HG03342 (cell line): ENCODE measurements around the gene RCOR1.
"Not testable (repeated sequence)": the region's sequence is repeated elsewhere in the genome, so short reads cannot be mapped to it uniquely, and the experiment has no call there.

Experiments
- ATAC-seq: cut with Tn5 transposase; IDR thresholded peaks from one replicate; pipeline ENCODE4 v1.9.1; 2021; ENCODE audit warnings: mild to moderate bottlenecking, moderate library complexity; ENCODE audit not compliant: unreplicated experiment

The RCOR1 gene

GRCh38 chr14:102591944-102592762 lies at the start of gene RCOR1:
Gene RCOR1 (plus strand): TSS chr14:102592649. CDS start chr14:102592887, 238 bp downstream.
- peak; percentile 73 for ATAC-seq

DNA sequence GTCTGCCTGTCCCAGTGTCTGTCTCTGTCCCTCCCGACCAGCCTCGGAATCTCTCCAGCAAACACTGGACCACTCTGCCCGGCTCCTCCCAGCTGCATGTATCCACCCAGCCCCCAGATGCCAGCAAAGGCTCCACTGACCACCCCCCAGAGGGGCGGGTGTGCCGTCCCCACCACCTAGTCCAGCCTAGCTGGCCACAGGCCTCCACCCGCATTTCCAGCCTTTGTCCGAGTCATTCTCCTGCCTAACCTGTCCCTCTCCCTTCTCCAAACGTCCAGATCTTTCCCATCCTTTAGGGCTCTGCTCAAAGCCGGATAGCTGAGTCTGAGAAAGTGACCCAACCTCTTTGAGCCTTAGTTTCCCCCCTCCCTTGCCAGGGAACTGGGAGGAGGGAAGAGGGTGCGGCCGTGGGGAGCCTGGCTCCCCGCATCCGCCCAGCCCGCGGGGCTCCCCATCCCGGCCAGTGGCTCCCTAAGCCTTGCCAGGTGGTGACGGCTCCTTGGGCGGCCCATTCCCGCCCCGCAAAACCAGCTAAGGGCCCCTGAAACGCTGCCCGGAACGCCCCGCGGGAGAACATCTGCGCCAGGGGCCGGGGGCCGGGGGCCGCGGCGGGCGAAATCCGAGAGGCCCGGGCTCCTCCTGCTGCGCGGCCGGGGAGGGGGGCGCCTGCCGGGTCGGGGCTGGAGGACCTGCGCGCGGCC lies 48.3 kb upstream of the RCOR1 start:
- ATAC-seq = no peak

GRCh38 chr14:102544747-102545460 lies 47.5 kb upstream of the RCOR1 start:
- ATAC-seq = no peak

GRCh38 chr14:102545461-102546265 lies 46.8 kb upstream of the RCOR1 start:
- ATAC-seq = no peak

- no peak for ATAC-seq
Observed at GRCh38 chr14:102548616-102549240, 43.7 kb upstream of the RCOR1 start.

GRCh38 chr14:102550927-102551401 lies 41.5 kb upstream of the RCOR1 start:
- ATAC-seq = not testable (repeated sequence)

DNA sequence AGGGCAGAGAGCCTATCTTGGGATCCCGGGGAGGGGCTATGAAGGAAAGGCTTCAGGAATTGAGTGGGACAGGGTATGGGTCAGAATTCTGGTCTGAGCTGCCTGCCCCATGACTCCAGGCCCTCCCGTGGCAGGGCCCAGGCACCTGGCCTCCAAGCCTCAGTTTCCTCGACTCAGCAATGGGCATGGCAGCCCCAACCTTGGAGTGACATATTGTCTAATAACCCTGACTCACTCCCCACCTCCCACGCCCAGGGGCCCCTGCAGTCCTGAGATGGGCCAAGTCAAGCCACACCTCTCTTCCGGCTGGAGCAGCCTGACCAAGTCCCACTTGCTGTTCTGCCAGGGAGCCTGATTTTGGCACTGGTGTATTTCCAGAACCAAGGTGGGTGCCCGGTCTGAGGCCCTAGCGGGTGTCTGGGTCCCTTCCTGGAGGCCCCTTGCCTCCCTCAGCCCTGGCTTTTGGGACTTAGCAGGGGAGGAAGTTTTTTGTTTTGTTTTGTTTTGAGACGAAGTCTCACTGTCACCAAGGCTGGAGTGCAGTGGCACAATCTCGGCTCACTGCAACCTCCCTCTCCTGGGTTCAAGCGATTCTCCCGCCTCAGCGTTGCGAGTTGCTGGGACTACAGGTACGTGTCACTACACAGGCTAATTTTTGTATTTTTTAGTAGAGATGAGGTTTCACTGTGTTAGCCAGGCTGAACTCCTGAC lies 40.3 kb upstream of the RCOR1 start:
- ATAC-seq = no peak

- ATAC-seq = no peak
Observed at GRCh38 chr14:102554821-102555819, 37.3 kb upstream of the RCOR1 start.

DNA sequence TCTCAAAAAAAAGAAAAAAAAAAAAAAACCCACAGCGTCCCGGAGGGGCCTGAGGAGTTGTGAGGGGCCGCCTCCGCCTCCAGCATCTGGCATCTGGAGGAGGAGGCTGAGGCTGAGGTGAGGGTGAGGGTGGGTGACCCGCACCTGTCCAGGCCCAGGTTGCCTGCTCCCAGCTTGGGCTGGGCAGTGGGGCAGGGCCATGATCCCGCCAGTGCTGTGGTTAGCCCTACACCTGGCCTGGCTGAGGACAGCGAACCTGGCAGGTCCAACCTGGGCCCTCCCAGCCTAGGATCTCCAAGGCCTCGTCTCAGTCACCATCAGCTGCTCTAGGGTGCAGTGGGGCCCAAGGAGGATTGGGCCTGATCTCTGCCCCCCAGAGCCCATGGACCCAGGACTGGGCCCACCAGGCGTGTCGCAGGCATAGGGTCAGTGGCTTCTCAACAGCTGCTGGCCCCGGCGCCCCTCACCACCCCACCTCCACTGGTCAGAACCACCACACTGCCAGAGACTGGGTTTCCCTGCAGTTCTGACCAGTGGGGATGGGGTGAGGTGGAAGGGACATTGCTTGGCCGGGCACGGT lies 36.3 kb upstream of the RCOR1 start:
- ATAC-seq = no peak

GRCh38 chr14:102557434-102558226 lies 34.8 kb upstream of the RCOR1 start:
- no peak for ATAC-seq

GRCh38 chr14:102558556-102558955 lies 33.9 kb upstream of the RCOR1 start:
- ATAC-seq = no peak

DNA sequence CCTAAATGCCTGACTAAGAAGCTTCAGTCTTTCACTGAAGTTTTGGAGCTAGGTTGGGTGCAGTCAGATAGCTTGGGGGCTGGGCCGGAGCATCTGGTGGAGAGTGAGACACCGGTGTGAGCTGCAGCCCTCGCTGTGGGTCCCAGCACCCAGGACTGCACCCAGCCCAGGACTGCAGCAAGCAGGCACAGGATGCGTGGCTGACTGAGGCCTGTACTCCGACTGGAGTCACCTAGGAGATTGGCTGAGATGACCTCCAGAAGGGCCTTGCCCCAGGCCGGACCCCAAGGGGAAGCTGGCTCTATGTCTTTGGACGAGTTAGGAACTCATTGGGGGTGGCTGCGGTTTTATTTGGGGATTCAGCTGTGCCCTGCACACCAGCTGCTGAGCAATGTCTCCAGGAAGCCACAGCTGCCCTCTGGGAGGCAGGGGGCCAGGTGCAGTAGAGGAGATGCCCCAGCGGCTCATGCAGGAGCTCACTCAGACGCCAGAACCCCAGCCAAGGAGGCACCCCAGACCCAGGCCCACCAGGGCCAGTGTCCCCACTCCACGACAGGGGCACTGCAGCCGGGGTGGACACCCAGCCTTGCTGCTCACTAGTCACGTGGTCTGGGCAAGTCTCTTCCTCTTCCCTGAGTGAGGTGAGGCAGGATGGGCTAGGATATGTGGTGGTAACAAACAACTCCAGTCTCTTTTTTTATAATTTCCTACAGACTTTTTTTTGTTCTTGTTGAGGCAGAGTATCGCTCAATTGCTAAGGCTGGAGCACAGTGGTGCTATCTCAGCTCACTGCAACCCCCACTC lies 31.8 kb upstream of the RCOR1 start:
- ATAC-seq = no peak

DNA sequence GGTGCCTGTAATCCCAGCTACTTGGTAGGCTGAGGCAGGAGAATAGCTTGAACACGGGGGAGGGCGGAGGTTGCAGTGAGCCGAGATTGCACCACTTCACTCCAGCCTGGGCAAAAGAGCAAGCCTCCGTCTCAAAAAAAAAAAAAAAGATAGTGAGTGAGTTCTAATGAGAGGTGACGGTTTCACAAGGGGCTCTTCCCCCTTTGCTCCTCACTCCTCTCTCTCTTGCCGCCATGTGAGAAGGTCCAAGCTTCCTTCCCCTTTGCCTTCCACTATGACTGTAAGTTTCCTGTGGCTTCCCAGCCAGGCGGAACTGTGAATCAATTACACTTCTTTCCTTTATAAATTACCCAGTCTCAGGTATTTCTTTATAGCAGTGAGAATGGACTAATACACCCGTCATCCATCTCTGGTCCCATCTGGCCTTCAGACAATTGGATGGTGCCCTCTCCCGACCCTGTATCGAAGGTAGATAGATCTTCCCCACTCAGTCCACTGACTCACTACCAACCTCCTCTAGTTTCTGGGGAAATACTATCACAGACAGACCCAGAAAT lies 27.0 kb upstream of the RCOR1 start:
- no peak for ATAC-seq

DNA sequence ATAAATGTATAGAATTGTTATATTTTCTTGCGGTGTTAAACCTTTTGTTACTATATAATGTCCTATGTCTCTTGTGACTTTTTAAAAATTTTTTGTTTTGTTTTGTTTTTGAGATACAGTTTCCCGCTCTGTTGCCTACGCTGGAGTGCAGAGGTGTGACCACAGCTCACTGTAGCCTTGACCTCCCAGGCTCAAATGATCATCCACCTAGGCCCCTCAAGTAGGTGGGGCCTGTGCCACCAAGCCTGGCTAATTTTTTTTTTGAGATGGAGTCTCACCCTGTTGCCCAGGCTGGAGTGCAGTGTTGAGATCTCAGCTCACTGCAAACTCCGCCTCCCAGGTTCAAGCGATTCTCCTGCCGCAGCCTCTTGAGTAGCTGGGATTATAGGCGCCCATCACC lies 26.5 kb upstream of the RCOR1 start:
- ATAC-seq = no peak

GRCh38 chr14:102568115-102568614 lies 24.3 kb upstream of the RCOR1 start:
- no peak for ATAC-seq
